Thymus (tissue), 11 donors: Measurements from ENCODE around the gene TMEM42. TPM values are rescaled to one million over a fixed set of nuclear protein-coding genes. Genes with fewer than 3 reads are reported as not detected.
A peak's percentile ranks its signal among the peaks of the same experiment; 100 is the strongest.
"Not testable (repeated sequence)": the region's sequence is repeated elsewhere in the genome, so short reads cannot be mapped to it uniquely, and the experiment has no call there.

Experiments
- DNase-seq, 9 donors: peaks; one replicate each; pipeline ENCODE4 v3.0.0-alpha.2; 2013; ENCODE audit warnings: low spot score in 9 of 9, low read depth in 6 of 9, missing footprints in 1 of 9
- H3K27ac ChIP-seq, 2 donors: one replicate each; pipeline ENCODE4 v1.5.1; 2013; ENCODE audit warnings: control low read depth in 1 of 2, low read depth in 1 of 2, low read length in 1 of 2, mild to moderate bottlenecking in 1 of 2, moderate library complexity in 1 of 2
- H3K27me3 ChIP-seq, 2 donors: one replicate each; pipeline ENCODE4 v1.5.1; 2013; ENCODE audit warnings: low read length in 1 of 2; ENCODE audit not compliant: control insufficient read depth in 2 of 2, insufficient read depth in 1 of 2
- H3K36me3 ChIP-seq, 2 donors: one replicate each; pipeline ENCODE4 v1.5.1; 2013; ENCODE audit warnings: low read length in 1 of 2, mild to moderate bottlenecking in 1 of 2, moderate library complexity in 1 of 2; ENCODE audit not compliant: control insufficient read depth in 2 of 2, insufficient read depth in 2 of 2
- H3K4me1 ChIP-seq, 2 donors: one replicate each; pipeline ENCODE4 v1.5.1; 2013; ENCODE audit warnings: low read length in 2 of 2; ENCODE audit not compliant: control insufficient read depth in 2 of 2, insufficient read depth in 2 of 2
- H3K4me3 ChIP-seq, 2 donors: one replicate each; pipeline ENCODE4 v1.5.1; 2013; ENCODE audit warnings: low read length in 2 of 2, control low read depth in 1 of 2, mild to moderate bottlenecking in 1 of 2
- H3K9me3 ChIP-seq, 2 donors: one replicate each; pipeline ENCODE4 v1.5.1; 2013; ENCODE audit warnings: low read length in 1 of 2, mild to moderate bottlenecking in 1 of 2; ENCODE audit not compliant: control insufficient read depth in 2 of 2, insufficient read depth in 1 of 2
- WGBS: extraction: QIAGEN DNeasy Blood & Tissue Kit; methylation state at CpG from one replicate; pipeline ENCODE4 v1.1.7; 2013; 5-methylcytosine and 5-hydroxymethylcytosine counted together
- polyA plus RNA-seq: library from polyadenylated mRNA; stranded (reverse); fragments of 200-250 nt; gene quantifications from one replicate; pipeline ENCODE4 v1.2.3, GENCODE V29; 2013
- total RNA-seq: library from RNA; stranded (reverse); fragments of 120-200 nt; gene quantifications from one replicate; pipeline ENCODE4 v1.2.4, GENCODE V29; 2013
- donor health status: healthy.

The TMEM42 gene
- total and polyA plus RNA-seq, 2 donors = 23.6 to 49.0 TPM

DNA sequence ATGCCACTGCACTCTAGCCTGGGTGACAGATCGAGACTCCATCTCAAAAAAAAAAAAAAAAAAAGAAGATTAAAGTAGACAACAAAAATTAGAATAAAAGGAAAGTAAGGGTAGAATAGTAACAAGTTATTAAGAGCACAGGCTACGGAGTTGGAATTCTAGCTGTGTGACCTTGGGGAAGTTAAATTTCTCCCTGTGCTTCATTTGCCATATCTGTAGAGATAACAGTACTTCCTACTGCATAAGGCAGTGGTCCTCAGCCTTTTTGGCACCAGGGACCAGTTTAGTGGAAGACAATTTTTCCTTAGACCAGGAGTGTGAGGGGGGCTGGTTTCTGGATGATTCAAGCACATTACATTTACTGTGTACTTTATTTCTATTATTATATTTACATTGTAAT lies 28.7 kb upstream of the TMEM42 start:
- H3K4me1 ChIP-seq = no peaks in the 10 kb centered on the region
- no peak overlapping the region for H3K27ac ChIP-seq
- H3K4me3 ChIP-seq = no peak overlapping the region
- no peak for DNase-seq
- no peaks in the 10 kb centered on the region for H3K27me3 ChIP-seq
- over 99% methylated on average over 2 of the region's 2 CpGs for WGBS
- H3K9me3 ChIP-seq = peaks cover 4 to 7% of the 10 kb centered on the region in 2 donors
- H3K36me3 ChIP-seq = peaks cover 27 to 72% of the 10 kb centered on the region in 2 donors

DNA sequence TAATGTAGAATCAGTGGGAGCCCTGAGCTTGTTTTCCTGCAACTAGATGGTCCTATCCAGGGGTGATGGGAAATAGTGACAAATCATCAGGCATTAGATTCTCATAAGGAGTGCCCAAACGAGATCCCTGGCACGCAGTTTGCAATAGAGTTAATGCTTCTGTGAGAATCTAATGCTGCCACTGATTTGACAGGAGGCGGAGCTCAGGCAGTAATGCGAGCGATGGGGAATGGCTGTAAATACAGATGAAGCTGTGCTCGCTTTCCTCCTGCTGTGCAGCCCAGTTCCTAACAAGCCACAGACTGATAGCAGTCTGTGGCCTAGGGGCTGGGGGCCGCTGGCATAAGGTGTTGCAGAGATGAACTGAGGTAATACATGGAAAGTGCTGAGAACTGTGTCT lies 28.3 kb upstream of the TMEM42 start:
- Histone ChIP-seq H3K27me3 (no peaks in the 10 kb centered on the region), H3K4me3 (no peak overlapping the region), H3K9me3 (peaks cover 4 to 9% of the 10 kb centered on the region in 2 donors), H3K27ac (no peak overlapping the region), H3K4me1 (no peaks in the 10 kb centered on the region), H3K36me3 (peaks cover 31 to 71% of the 10 kb centered on the region in 2 donors)
- no peak for DNase-seq
- WGBS = 98% methylated on average over 7 of the region's 7 CpGs

GRCh38 chr3:44835684-44836083 lies 26.0 kb upstream of the TMEM42 start:
- no peak overlapping the region for H3K4me3 ChIP-seq
- no peaks in the 10 kb centered on the region for H3K4me1 ChIP-seq
- WGBS = over 99% methylated on average over 3 of the region's 3 CpGs
- H3K27ac ChIP-seq = no peak overlapping the region
- peaks cover 4 to 9% of the 10 kb centered on the region in 2 donors for H3K9me3 ChIP-seq
- DNase-seq = no peak
- H3K36me3 ChIP-seq = peaks cover 35 to 74% of the 10 kb centered on the region in 2 donors
- no peaks in the 10 kb centered on the region for H3K27me3 ChIP-seq

GRCh38 chr3:44842376-44842775 lies 19.3 kb upstream of the TMEM42 start:
- H3K4me1 ChIP-seq = no peaks in the 10 kb centered on the region
- WGBS = 97% methylated on average over 2 of the region's 2 CpGs
- H3K9me3 ChIP-seq = peaks cover 0 to 5% of the 10 kb centered on the region in 2 donors
- peaks cover 39 to 75% of the 10 kb centered on the region in 2 donors for H3K36me3 ChIP-seq
- no peak overlapping the region for H3K27ac ChIP-seq
- no peaks in the 10 kb centered on the region for H3K27me3 ChIP-seq
- no peak overlapping the region for H3K4me3 ChIP-seq
- no peak for DNase-seq

DNA sequence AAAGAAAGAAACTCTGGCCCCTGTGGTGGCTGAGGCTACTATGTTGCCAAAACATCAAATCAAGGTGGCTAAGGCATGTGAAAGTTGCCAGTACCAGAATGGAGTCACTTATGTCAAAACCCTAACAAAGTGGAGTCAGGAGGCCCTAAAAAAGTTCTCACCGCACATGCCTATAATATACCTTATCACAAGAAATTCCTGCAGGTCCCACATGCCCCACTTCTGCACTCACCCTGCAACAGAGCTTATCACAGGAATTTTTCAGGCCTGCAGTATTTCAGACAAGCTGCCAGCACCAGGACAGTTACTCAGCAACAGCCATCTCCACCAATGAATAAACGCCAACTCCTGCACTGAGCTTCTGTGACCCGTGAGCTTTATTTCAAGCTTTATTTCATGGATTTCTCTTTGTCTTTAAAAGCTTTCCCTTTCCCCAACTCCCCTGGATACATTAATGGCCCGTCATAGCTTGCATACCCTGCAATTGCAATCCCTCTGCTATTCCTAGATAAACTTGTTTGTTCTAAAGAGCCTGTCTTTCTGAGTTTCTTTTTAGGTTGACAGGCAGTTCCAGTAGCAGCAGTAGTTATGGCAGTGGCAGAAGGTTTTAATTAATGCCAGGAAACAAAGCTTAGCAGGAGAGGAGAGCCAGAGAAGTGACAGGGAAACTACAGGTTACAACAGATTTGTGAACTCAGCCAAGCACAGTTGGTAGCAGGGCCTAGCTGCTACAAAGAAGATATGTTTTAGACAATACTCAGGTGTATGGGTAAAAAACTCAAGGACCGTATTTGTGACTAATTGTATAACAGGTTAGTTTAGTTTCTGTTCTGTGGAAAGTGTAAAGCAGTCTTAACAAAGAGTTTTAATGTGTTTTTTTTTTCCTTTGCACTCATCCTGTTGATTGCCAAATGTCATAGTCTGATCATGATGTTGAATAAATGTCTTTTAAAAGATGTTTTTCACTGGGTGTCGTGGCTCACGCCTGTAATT lies 15.9 kb upstream of the TMEM42 start:
- Histone ChIP-seq H3K27me3 (no peaks in the 10 kb centered on the region), H3K4me3 (no peak overlapping the region), H3K9me3 (no peaks in the 10 kb centered on the region), H3K27ac (no peak overlapping the region), H3K36me3 (peaks cover 30 to 62% of the 10 kb centered on the region in 2 donors), H3K4me1 (no peaks in the 10 kb centered on the region)
- DNase-seq = no peak
- WGBS = 96% methylated on average over 7 of the region's 7 CpGs

- no peaks in the 10 kb centered on the region for H3K27me3 ChIP-seq
- no peaks in the 10 kb centered on the region for H3K4me1 ChIP-seq
- no peak overlapping the region for H3K27ac ChIP-seq
- DNase-seq = no peak
- peaks cover 29 to 58% of the 10 kb centered on the region in 2 donors for H3K36me3 ChIP-seq
- H3K9me3 ChIP-seq = no peaks in the 10 kb centered on the region
- no peak overlapping the region for H3K4me3 ChIP-seq
- 53% methylated on average over 1 of the region's 1 CpG for WGBS
Measured at GRCh38 chr3:44848634-44849033, 13.1 kb upstream of the TMEM42 start.

DNA sequence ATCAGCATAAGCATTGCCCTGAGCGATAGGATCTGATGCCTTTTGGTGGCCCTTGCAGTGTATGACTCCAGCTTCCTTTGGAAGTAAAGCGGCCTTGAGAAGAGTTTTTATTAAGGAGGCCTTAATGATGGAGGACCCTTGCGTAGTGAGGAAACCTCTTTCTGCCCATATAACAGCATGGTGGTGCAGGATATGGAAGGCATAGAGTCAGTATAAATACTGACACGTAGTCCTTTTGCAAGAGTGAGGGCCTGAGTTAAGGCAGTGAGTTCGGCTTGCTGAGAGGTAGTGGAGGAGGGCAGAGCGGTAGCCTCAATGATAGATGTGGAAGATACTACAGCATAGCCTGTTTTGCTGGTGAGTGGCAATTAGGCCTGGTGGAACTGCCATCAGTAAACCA lies 5.0 kb upstream of the TMEM42 start:
- H3K9me3 ChIP-seq, H3K27ac ChIP-seq: not testable (repeated sequence)
- over 99% methylated on average over 6 of the region's 6 CpGs for WGBS

DNA sequence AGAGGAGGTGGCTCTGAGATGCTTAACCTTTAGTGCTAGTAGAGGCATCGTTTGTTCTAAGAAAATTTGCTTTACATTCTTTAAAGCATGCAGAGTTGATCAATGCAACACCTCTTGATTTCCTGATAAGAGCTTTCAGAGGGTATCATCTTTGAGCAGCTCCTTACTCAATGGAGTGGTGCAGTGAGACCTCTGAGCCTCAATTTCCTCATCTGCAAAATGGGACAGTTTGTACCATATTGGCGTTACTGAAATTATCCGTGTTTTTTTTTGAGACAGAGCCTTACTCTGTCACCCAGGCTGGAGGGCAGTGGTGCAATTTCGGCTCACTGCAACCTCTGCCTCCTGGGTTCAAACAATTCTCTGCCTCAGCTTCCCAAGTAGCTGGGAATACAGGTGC lies 1.6 kb upstream of the TMEM42 start:
- Histone ChIP-seq H3K36me3 (peaks cover 0 to 4% of the 10 kb centered on the region in 2 donors), H3K4me3 (no peak overlapping the region), H3K9me3 (peaks cover 0 to 4% of the 10 kb centered on the region in 2 donors), H3K27ac (no peak overlapping the region), H3K4me1 (peaks cover 14 to 35% of the 10 kb centered on the region in 2 donors), H3K27me3 (no peaks in the 10 kb centered on the region)
- no peak for DNase-seq
- WGBS = 99% methylated on average over 4 of the region's 4 CpGs

More for the DNA sequence above, 5.0 kb upstream of the TMEM42 start:
- H3K4me3 ChIP-seq, DNase-seq, H3K27me3 ChIP-seq, H3K4me1 ChIP-seq: not testable (repeated sequence)
- peaks cover 12 to 23% of the 10 kb centered on the region in 2 donors for H3K36me3 ChIP-seq

GRCh38 chr3:44862226-44862637 lies 520 bp downstream of the TMEM42 start:
- 2% methylated on average over 25 of the region's 25 CpGs for WGBS
- Histone ChIP-seq H3K27ac (peak overlapping the region in 1 of 2 donors; percentile 66), H3K36me3 (peaks cover 0 to 4% of the 10 kb centered on the region in 2 donors), H3K4me1 (peaks cover 31 to 56% of the 10 kb centered on the region in 2 donors), H3K9me3 (peaks cover 0 to 4% of the 10 kb centered on the region in 2 donors), H3K27me3 (no peaks in the 10 kb centered on the region), H3K4me3 (peak overlapping the region; percentile 77 to 82)
- peak in 5 of 9 donors; percentile 9 to 58 (median 27) for DNase-seq
